ENCODE data around the gene CACNG4. TPM values are rescaled to one million over a fixed set of nuclear protein-coding genes. Genes with fewer than 3 reads are reported as not detected.

The CACNG4 gene
- total and polyA plus RNA-seq, 9 of the 15 experiments (the other 6 are each of a cell fraction or from before 2014, with no cell fraction given) = 0.07 TPM; not detected in 8

- in situ Hi-C loops (cut with MboI) = no loop called here
- TF ChIP-seq RFX5 (IDR thresholded peaks at IDR 0.05; ENCODE audit: low read depth, low read length) (no peak), MED1 (CRISPR knock-in tag; IDR thresholded peaks at IDR 0.05; ENCODE audit: borderline replicate concordance) (no peak), MGA (IDR thresholded peaks at IDR 0.05) (no peak), ATF1 (CRISPR knock-in tag; IDR thresholded peaks at IDR 0.05) (no peak), ATF1 (tag; IDR thresholded peaks at IDR 0.05) (no peak), ZBTB49 (CRISPR knock-in tag; IDR thresholded peaks at IDR 0.05; ENCODE audit: borderline replicate concordance) (no peak), ATF7 (IDR thresholded peaks at IDR 0.05) (no peak), PYGO2 (tag; IDR thresholded peaks at IDR 0.05) (no peak), NFIC (IDR thresholded peaks at IDR 0.05) (no peak)
Observed at GRCh38 chr17:66995944-66996343, 31.4 kb downstream of the CACNG4 start.

More at GRCh38 chr17:66995944-66996343, 31.4 kb downstream of the CACNG4 start:
- ChIA-PET CTCF (ENCODE audit: low intra/inter-chr PET ratio) (no interaction called here), POLR2A (interaction anchor here (1.4 kb wide), 1 partner anchor 8 kb away, joined by 4 read pairs; no protein-coding TSS in a partner anchor)
- no TSS peak for BruUV-seq (replicated peaks)
- Histone ChIP-seq H4K20me1 (replicated peaks; ENCODE audit: control insufficient read depth, insufficient read depth, low read length) (0 out of 2 replicates have a peak, but pooled peaks cover 4% of the 10 kb centered on the region), H3K9ac (ENCODE audit: insufficient read depth in 1 of 2, low read depth in 2 of 2, low read length in 2 of 2) (no peak overlapping the region), H3K9me1 (ENCODE audit: control insufficient read depth, insufficient read depth, low read length) (no peaks in the 10 kb centered on the region), H3K27me3 (ENCODE audit: control insufficient read depth in 2 of 2, insufficient read depth in 2 of 2, low read length in 2 of 2) (peaks cover 21 to 69% of the 10 kb centered on the region in 2 experiments), H3K27ac (ENCODE audit: extremely low read depth, low read depth, low read length) (no peak overlapping the region), H3K4me1 (replicated peaks in 1 of 2; ENCODE audit: control insufficient read depth in 2 of 2, insufficient read depth in 2 of 2, low read length in 2 of 2) (no peaks in the 10 kb centered on the region), H2AFZ (ENCODE audit: low read depth, low read length) (no peak overlapping the region), H3K4me2 (ENCODE audit: insufficient read depth, low read length) (no peak overlapping the region), H3K79me2 (ENCODE audit: control insufficient read depth, insufficient read depth, low read length) (no peaks in the 10 kb centered on the region), H3K4me3 (no peak overlapping the region), H3K36me3 (ENCODE audit: control insufficient read depth, insufficient read depth, low read length) (no peaks in the 10 kb centered on the region), H3K9me3 (replicated peaks; ENCODE audit: control insufficient read depth, insufficient read depth, low read depth, low read length) (no peaks in the 10 kb centered on the region)
- ATAC-seq = no peak
- no peak for DNase-seq (ENCODE audit: extremely low read depth in 1 of 4, low spot score in 3 of 4)
- FAIRE-seq = no peak
- intact Hi-C loops (cut with micrococcal nuclease) = no loop called here
- WGBS (ENCODE audit: insufficient coverage, low coverage, missing lambda C conversion rate) = 1% methylated on average over 7 of the region's 7 CpGs

Measured in K562 (cell line).